Jurkat, Clone E6-1 (cell line): Measurements from ENCODE around the gene HLA-DQB1.
"Not testable (repeated sequence)": the region's sequence is repeated elsewhere in the genome, so short reads cannot be mapped to it uniquely, and the experiment has no call there.

Source experiments
- DNase-seq: peaks from one replicate; pipeline ENCODE4 v3.0.0-alpha.2; 2011; ENCODE audit warnings: low read depth, low spot score
- H3K4me3 ChIP-seq: 2 replicates; pipeline ENCODE4 v1.5.1; 2011; ENCODE audit warnings: mild to moderate bottlenecking, low read length, control low read depth, moderate library complexity

The HLA-DQB1 gene

DNA sequence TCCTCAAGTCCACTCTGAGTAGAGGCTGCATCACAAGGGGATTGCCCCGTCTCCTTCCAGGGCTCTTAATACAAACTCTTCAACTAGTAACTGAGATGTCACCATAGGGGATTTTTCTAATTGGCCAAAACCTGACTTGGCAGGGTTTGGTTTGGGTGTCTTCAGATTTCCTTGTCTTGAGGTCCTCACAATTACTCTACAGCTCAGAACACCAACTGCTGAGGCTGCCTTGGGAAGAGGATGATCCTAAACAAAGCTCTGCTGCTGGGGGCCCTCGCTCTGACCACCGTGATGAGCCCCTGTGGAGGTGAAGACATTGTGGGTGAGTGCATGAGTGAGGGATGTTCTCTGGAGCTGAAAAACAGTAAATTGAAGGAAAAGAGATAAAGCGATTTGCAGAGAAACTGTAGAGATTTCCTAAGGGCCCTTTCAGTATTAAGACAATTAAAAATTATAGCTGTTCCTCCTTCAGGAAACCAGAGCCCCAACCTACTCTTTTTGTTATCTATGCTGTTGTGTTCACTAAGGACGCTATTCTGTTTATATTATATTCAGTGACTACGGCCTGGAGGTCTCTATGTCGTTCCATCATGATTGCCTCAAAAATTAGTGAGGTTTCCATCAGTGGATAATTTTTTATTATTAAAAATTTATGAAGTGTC is 29.1 kb downstream of the HLA-DQB1 start, which contains the start of gene HLA-DQA1:
HLA-DQA1 (plus strand) TSS at position 188 of the 662 bp plus-strand sequence; CDS start at position 241, 53 bp downstream.
- H3K4me3 ChIP-seq: no peak within 1 kb of the TSS

DNA sequence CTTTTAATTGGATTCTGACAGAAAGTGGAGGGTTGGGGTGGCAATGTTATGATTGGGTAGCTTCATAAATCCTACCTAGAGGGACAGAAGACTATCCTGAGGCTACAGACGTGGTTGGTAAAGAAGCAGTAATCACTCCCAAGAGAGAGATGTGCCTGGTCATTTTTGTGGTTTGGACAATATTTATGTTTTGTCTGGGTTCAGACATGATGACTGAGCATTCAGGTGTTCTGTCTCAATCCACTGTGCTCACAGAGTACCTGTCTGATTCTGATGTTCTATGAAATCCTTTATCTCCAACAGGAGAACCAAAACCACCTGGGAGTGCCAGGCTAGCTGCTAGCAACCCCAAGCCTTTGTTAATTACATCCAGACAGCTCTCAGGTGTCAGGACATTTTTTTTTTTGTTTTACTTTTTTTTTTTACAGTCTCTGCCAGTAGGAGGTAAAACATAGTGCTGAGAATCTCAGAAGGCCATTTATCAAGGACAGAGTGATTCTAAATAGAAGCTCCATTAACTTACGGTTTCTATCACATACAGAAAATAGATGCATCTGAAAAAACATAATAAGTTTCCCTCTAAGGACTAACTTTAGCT is 30.8 kb downstream of the HLA-DQB1 start:
- no peak for DNase-seq
- no peak overlapping the region for H3K4me3 ChIP-seq

More for the DNA sequence above, 29.1 kb downstream of the HLA-DQB1 start, which contains the start of gene HLA-DQA1:
- DNase-seq: peak; percentile 1

DNA sequence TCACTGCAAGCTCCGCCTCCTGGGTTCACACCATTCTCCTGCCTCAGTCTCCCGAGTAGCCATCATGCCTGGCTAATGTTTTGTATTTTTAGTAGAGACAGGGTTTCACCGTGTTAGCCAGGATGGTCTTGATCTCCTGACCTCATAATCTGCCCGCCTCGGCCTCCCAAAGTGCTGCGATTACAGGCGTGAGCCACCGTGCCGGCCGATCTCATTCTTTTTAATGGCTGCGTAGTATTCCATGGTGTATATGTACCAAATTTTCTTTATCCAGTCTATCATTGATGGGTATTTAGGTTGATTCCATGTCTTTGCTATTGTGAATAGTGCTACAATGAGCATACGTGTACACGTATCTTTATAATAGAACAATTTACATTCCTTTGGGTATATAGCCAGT is 36.7 kb downstream of the HLA-DQB1 start:
- H3K4me3 ChIP-seq, DNase-seq: not testable (repeated sequence)

DNA sequence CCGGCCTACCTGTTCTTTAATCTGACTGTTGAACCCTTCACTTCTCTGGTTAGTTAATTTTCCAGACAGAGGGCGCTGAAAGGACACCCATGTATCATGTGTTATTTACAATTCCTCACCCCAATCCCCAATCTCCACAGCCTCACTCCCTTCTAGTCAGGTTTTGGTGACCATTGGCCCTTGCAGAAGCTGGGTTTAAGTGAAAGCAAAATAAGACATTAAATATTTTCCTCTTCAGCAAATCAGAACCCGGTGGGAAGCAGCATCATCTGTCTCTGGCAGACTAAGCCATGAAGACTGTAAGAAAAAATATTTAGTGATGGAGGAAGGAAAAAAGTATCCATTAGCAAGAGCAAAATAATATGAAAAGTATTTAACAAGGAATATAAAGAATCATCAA is 38.6 kb downstream of the HLA-DQB1 start:
- DNase-seq: peak; percentile 28
- no peak overlapping the region for H3K4me3 ChIP-seq

DNA sequence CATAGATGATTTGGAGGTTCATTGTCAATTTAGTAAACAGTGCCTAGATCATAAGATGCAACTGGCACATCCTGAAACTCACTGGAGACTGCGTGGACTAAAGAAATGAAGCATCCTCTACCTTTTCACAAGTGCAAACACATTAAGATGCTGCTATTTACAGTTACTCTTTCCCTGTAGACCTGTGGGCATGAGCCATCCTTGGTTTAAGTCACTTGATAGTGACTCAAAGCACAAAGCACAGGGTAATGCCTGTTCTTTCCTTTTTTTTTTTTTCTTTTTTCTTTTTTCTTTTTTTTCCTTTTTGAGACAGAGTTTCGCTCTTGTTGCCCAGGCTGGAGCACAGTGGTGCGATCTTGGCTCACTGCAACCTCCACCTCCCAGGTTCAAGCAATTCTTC is 39.2 kb downstream of the HLA-DQB1 start:
- DNase-seq: no peak
- no peak overlapping the region for H3K4me3 ChIP-seq

DNA sequence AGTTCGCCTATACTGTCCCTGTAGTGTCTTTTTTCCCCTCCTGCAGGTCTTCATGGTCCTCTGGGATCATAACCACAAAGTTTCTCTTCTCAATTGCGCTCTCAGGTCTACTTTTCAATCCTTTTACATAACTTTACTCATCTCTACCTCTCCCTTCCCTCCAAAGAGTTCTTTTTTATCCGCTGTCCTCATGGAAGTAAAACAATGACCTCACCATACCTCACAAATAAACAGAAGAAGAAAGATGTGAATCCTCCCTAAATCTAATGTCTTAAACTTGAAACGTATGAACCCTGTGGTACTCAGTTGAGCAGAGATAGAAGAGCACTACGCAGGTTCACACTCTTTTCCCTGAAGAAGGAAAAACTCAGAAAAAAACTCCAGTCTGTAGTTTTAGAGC is 41.3 kb downstream of the HLA-DQB1 start:
- no peak for DNase-seq
- no peak overlapping the region for H3K4me3 ChIP-seq

DNA sequence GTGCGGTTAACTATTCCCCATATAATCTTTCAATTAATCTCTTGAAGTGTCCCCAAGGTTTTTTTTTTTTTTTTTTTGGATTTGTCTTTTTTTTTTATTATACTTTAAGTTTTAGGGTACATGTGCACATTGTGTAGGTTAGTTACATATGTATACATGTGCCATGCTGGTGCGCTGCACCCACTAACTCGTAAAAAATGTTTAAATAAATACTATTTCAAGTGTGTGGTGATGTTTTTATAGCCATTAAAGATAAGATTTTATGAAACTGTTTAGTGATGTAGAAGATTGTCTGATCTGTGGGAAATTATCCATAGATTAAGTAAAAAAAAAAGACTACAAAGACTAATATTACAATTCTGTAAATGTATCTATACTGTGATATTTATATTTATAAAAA is 41.9 kb downstream of the HLA-DQB1 start:
- DNase-seq: no peak
- H3K4me3 ChIP-seq: no peak overlapping the region

DNA sequence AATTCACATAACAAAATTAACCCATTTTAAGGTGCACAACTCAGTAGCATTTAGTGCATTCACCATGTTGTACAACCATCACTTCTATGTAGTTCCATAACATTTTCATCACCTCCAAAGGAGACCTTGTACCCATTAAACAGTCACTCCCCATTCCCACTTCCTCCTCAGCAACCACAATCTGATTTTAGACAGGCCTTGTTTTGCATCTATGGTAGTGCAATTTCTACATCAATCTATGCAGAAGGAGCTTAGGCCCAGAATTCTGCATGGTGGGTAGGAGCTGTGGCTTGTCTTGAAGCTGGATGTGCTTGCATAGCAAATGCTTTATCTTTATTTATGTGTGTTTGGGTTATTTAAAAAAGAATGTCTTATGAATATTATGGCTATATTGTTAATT is 42.8 kb downstream of the HLA-DQB1 start:
- no peak overlapping the region for H3K4me3 ChIP-seq
- DNase-seq: peak; percentile 37

DNA sequence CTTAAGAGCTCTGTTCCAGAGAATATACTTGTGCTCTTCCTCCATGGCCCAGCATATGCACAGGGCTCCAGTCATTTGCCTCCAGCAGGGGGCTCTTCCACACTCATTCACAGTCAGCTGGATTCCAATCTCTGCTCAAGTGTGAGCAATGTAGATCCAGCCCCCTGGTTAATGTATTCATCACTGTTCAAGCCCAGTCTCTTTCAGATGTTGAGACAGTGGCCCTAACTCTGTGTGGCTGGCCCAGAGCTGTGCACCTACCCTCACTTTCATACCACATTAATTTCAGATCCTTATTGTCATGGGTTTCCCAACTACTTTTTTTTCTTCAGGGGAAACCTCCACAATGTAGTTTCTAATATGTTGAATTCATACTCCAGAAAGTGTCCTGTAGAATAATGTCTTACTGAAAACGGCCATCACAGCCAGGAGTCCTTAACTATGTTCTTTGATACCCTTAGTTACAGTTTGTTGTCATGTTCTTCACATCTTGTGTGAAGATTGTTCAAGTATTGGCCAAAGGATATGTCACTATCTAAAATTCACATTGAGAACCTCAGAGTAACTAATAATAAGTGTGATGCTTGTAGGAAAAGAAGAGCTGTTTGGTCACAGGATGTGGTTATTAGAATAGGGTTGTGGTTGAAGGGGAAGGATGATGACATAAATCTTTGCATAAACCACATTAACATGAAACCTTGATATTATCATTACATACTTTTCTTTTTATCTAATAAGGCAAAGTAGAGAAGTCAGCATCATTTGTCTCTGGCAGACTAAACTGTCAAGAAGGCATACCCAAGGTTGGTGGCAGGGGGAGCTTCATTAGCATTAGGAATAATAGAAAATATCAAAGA is 43.7 kb downstream of the HLA-DQB1 start:
- no peak overlapping the region for H3K4me3 ChIP-seq
- DNase-seq: peak; percentile 74

DNA sequence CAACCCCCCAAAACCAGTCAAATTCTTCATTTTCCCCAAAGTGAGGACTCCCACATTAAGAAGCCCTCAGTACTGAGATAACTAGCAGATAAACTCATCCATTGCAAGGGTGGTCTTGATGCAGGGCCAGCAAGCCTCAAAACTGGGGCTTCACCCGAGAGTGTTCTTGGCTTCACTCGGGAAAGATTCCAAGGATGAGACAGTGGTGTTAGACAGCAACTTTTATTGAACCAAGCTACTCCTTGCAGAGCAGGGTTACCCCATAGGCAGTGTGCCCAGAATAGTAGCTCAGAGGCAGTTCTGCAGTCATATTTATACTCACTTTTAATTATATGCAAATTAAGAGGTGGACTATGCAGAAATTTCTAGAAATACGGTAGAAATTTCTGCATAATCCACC is 45.1 kb downstream of the HLA-DQB1 start:
- no peak for DNase-seq
- no peak overlapping the region for H3K4me3 ChIP-seq

DNA sequence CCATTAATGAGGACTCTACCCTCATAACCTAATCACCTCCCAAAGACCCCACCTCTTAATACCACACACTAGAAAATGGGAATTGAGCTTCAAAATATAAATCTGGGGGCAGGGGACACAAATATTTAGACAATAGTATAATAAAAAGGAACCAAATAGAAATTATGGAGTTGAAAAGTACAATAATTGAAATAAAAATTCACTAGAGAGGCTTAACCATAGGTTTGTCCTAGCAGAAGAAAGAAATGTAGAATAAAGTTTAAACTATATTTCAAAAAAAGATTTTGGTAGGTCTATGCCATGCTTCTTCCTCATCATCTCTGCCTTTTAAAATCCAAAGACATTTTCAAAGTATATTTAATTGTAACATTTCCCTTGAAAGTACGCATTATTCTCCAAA is 48.7 kb downstream of the HLA-DQB1 start:
- no peak overlapping the region for H3K4me3 ChIP-seq
- no peak for DNase-seq

DNA sequence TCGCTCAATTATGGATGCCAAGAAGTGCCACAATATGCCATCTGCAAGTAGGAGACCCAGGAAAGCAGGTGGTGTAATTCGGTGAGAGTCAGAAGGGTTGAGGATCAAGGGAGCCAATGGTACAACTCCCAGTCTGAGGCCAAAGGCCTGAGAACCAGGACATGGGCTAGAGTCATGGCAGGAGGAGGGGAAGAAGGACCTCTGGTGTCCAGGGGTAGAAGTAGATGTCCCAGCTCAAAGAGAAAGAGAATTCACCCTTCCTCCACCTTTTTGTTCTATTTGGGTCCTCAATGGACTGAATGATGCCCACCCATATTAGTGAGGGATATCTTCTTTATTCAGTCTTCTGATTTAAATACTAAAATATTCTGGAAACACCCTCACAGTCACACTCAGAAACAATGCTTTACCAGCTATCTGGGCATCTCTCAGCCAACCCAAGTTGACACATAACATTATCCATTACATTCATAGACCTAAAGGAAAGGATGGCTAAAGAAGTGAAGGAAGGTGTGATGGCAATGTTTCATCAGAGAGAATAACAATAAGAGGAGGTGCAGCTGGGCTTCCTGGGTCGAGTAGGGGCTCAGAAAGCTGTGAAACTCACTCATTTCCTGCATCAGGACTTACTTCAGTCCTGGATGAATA is 50.4 kb downstream of the HLA-DQB1 start:
- no peak for DNase-seq
- H3K4me3 ChIP-seq: no peak overlapping the region

DNA sequence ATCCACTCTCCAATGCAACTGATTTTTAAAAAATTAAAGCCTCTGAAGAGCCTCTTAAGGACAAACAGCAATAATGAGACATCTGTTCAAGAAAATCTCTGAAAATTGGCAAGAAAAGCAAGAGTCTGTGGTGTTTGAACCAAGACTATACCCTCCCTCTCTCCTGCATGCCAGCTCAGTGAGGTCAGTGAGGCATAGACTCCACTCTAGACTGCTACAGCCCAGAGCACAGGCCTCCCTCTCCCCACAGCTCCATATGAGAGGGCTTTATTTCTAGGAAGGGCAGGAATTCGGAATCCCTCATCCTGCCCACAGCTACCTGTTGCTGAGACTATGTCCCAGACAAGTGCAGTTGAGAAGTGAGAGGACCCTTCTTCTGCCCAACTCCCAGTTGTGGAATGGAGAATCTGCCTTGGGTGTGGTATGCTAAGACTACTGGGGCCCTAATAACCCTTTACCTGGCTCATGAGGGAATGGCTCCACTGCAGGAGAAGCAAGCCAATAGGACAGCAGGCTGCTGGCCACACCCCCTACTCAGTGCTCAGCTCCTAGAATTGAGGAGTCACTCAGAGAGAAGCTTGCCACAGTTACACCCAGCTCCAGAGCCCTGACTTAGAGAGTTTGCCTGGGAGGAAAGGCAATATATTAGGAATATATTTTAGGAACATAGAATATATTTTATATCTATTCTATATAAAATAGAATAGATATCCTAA is 51.9 kb downstream of the HLA-DQB1 start:
- no peak for DNase-seq
- H3K4me3 ChIP-seq: no peak overlapping the region

DNA sequence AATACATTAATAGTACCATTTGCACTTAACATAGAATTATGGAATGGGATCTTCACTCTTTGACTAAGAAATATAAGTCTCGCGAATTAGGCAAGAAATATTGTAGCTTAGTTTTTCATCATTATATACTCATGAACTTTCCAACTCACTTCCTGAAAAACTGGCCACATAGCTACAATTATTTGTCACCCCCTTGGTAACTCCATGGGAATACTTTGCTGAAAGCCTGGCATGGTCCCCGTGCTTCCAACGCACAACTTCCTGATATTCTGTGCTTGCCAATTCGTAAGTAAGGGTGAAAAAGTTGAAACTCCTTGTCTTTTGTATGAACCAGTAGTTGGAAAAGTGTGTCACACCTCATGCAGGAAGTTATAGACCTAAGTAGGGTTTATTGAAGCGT is 53.0 kb downstream of the HLA-DQB1 start:
- H3K4me3 ChIP-seq: no peak overlapping the region
- DNase-seq: no peak

DNA sequence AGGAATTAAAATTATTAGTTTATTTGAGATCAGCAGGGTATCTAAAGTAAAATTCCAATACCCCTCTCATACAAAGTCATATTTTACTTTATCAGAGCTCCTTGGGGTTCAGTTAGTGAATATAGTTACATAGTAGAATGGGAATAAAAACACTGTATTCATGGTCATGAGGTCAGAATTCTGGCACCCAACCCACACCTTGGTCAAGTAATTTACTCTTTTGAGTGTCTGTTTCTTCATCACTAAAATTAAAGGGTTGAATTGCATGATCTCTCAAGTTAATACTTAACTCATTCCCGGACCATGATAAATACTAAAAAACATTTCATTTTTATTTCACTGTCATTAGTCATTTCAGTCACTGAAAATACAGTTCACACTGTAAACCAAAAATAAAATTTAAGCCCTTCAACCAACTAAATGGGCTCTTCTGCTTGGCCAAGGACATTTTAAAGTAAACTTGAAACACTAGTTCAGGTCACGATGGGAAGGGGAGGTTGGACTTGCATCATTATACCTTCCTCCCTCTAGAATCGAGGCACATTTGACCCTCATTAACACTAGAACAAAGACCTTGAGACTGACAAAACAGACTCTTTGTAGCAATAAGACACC is 55.7 kb downstream of the HLA-DQB1 start:
- DNase-seq: no peak
- H3K4me3 ChIP-seq: no peak overlapping the region

DNA sequence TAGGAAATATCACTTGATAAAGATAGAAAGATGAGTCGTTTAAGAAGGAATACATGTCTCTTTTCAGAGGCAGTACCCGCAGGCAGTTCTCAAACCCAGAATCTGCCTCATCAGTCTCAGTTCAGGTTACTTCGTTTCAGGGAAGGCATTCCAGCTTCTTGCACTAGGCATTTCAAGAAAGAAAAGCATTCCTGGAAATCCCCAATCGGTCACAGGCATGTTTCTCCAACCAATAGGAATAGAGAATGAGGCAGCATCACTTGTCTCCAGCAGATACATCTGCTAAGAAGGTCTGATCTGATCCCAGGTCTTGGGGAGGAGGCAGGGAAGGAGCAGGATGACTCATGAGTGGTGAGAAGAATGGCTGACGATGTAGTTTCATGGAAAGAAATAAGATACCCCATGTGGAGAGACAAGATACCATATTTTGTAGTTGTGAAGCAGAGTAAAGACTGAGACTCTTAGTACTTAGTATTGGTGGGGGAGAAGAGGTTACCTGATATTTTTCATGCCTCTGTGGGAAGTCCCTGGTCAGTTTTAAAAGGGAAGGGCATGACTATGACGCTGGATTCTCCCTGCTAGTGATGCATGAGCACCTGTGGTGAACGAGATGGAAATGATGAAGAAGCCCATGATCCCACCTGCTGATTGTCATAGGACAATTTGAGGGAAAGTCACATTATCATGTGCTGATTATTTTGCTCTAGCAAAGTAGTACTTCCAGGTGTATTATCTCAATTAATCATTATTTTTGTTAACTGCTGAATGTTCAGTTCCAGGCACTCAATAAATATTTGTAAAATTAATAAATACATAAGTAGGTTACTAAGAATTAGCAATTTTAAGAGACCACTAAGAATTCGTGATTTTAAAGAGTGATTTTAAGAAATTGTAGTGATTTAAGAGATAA is 56.5 kb downstream of the HLA-DQB1 start:
- peak; percentile 52 for DNase-seq
- no peak overlapping the region for H3K4me3 ChIP-seq
